Measurements from ENCODE around the gene DUSP16. TPM values are rescaled to one million over a fixed set of nuclear protein-coding genes. Genes with fewer than 3 reads are reported as not detected.
"Not testable (repeated sequence)": the region's sequence is repeated elsewhere in the genome, so short reads cannot be mapped to it uniquely, and the experiment has no call there.

The DUSP16 gene
- total RNA-seq, 1 donor from 2014 or later, result 26.1 TPM

GRCh38 chr12:12582895-12583303 is 20.2 kb upstream of the DUSP16 start:
- no peaks in the 10 kb centered on the region for H3K9me3 Mint-ChIP-seq
- no peaks in the 10 kb centered on the region for H3K4me1 Mint-ChIP-seq
- Histone ChIP-seq H3K27me3 (no peaks in the 10 kb centered on the region), H2AFZ (replicated peaks) (no peak overlapping the region), H3K4me3 (no peak overlapping the region), H3K9me3 (ENCODE audit: low read depth) (no peaks in the 10 kb centered on the region), H3K79me2 (ENCODE audit: low read depth) (no peaks in the 10 kb centered on the region), H3K9ac (no peak overlapping the region), H4K20me1 (ENCODE audit: low read depth) (no peaks in the 10 kb centered on the region), H3K36me3 (no peaks in the 10 kb centered on the region), H3K4me1 (no peaks in the 10 kb centered on the region), H3K4me2 (no peak overlapping the region), H3K27ac (no peak overlapping the region), H3F3A (ENCODE audit: low read depth) (no peaks in the 10 kb centered on the region)
- H3K27ac Mint-ChIP-seq, result no peak overlapping the region
- peaks cover 3% of the 10 kb centered on the region for H3K27me3 Mint-ChIP-seq (ENCODE audit: insufficient read depth, low read depth)
- no peaks in the 10 kb centered on the region for H3K36me3 Mint-ChIP-seq
- no peak for DNase-seq (ENCODE audit: low spot score)
- no peak for TF ChIP-seq CTCF (IDR thresholded peaks at IDR 0.05)
- no peak for TF ChIP-seq EZH2phosphoT487 (IDR thresholded peaks at IDR 0.05)
- no peak for TF ChIP-seq EZH2 (IDR thresholded peaks at IDR 0.05)
- H3K4me3 Mint-ChIP-seq, result no peak overlapping the region

- Mint-ChIP-seq H3K4me3 (no peak overlapping the region), H3K36me3 (no peaks in the 10 kb centered on the region), H3K4me1 (no peaks in the 10 kb centered on the region), H3K27me3 (ENCODE audit: insufficient read depth, low read depth) (peaks cover 3% of the 10 kb centered on the region), H3K9me3 (no peaks in the 10 kb centered on the region), H3K27ac (no peak overlapping the region)
- no peaks in the 10 kb centered on the region for H3F3A ChIP-seq (ENCODE audit: low read depth)
- no peaks in the 10 kb centered on the region for H4K20me1 ChIP-seq (ENCODE audit: low read depth)
- H3K4me1 ChIP-seq, result no peaks in the 10 kb centered on the region
- no peaks in the 10 kb centered on the region for H3K9me3 ChIP-seq (ENCODE audit: low read depth)
- H3K4me2 ChIP-seq, result no peak overlapping the region
- no peaks in the 10 kb centered on the region for H3K79me2 ChIP-seq (ENCODE audit: low read depth)
- H3K4me3 ChIP-seq, result no peak overlapping the region
- DNase-seq (ENCODE audit: low spot score), result no peak
- H3K9ac ChIP-seq, result no peak overlapping the region
- TF ChIP-seq CTCF (IDR thresholded peaks at IDR 0.05) (no peak), EZH2 (IDR thresholded peaks at IDR 0.05) (no peak), EZH2phosphoT487 (IDR thresholded peaks at IDR 0.05) (no peak)
- peak overlapping the region; percentile 80 for H2AFZ ChIP-seq (replicated peaks)
- H3K27me3 ChIP-seq, result no peaks in the 10 kb centered on the region
- no peaks in the 10 kb centered on the region for H3K36me3 ChIP-seq
- H3K27ac ChIP-seq, result no peak overlapping the region
Observed at GRCh38 chr12:12582193-12582881, 19.7 kb upstream of the DUSP16 start.

GRCh38 chr12:12580716-12581115 is 18.1 kb upstream of the DUSP16 start:
- not testable (repeated sequence) for H4K20me1 ChIP-seq (ENCODE audit: low read depth); H3K9ac ChIP-seq; H3K36me3 Mint-ChIP-seq; H2AFZ ChIP-seq (replicated peaks); H3K4me3 ChIP-seq; H3K27ac ChIP-seq; H3K4me2 ChIP-seq; H3K4me3 Mint-ChIP-seq; H3K27me3 ChIP-seq; H3F3A ChIP-seq (ENCODE audit: low read depth); DNase-seq (ENCODE audit: low spot score); H3K4me1 Mint-ChIP-seq; H3K4me1 ChIP-seq; H3K9me3 Mint-ChIP-seq; H3K79me2 ChIP-seq (ENCODE audit: low read depth); H3K36me3 ChIP-seq; H3K27ac Mint-ChIP-seq; H3K27me3 Mint-ChIP-seq (ENCODE audit: insufficient read depth, low read depth); H3K9me3 ChIP-seq (ENCODE audit: low read depth)

GRCh38 chr12:12577786-12578185 is 15.1 kb upstream of the DUSP16 start:
- H3K4me3 ChIP-seq, result no peak overlapping the region
- TF ChIP-seq EZH2phosphoT487 (IDR thresholded peaks at IDR 0.05) (no peak), CTCF (IDR thresholded peaks at IDR 0.05) (no peak), EZH2 (IDR thresholded peaks at IDR 0.05) (no peak)
- no peaks in the 10 kb centered on the region for H3K4me1 Mint-ChIP-seq
- H3K4me2 ChIP-seq, result no peak overlapping the region
- no peak overlapping the region for H3K27ac Mint-ChIP-seq
- H3K27me3 Mint-ChIP-seq (ENCODE audit: insufficient read depth, low read depth), result peaks cover 3% of the 10 kb centered on the region
- no peaks in the 10 kb centered on the region for H3K36me3 ChIP-seq
- no peaks in the 10 kb centered on the region for H3K9me3 ChIP-seq (ENCODE audit: low read depth)
- H3K4me3 Mint-ChIP-seq, result no peak overlapping the region
- no peaks in the 10 kb centered on the region for H3K27me3 ChIP-seq
- no peaks in the 10 kb centered on the region for H3F3A ChIP-seq (ENCODE audit: low read depth)
- no peaks in the 10 kb centered on the region for H4K20me1 ChIP-seq (ENCODE audit: low read depth)
- no peaks in the 10 kb centered on the region for H3K9me3 Mint-ChIP-seq
- no peaks in the 10 kb centered on the region for H3K4me1 ChIP-seq
- H3K79me2 ChIP-seq (ENCODE audit: low read depth), result no peaks in the 10 kb centered on the region
- no peak for DNase-seq (ENCODE audit: low spot score)
- no peak overlapping the region for H3K27ac ChIP-seq
- no peak overlapping the region for H2AFZ ChIP-seq (replicated peaks)
- H3K36me3 Mint-ChIP-seq, result no peaks in the 10 kb centered on the region
- no peak overlapping the region for H3K9ac ChIP-seq

Measured in neural progenitor cell (in vitro differentiated cells).